NB4 (cell line): Measurements from ENCODE around the gene CDC27.
"Not testable (repeated sequence)": the region's sequence is repeated elsewhere in the genome, so short reads cannot be mapped to it uniquely, and the experiment has no call there.

ENCODE experiments used
- CTCF ChIP-seq: IDR thresholded peaks from one replicate; pipeline ENCODE4 v1.5.1; 2012; ENCODE audit warnings: low read depth, low read length
- MAX ChIP-seq: IDR thresholded peaks from 2 replicates; pipeline ENCODE4 v1.6.1; 2011; ENCODE audit warnings: low read depth, low read length
- MYC ChIP-seq: IDR thresholded peaks from 2 replicates; pipeline ENCODE4 v1.6.1; 2011; ENCODE audit warnings: low read depth, low read length
- POLR2A ChIP-seq: IDR thresholded peaks from 2 replicates; pipeline ENCODE4 v1.6.1; 2011; ENCODE audit warnings: mild to moderate bottlenecking; ENCODE audit not compliant: insufficient read length; ENCODE audit errors: extremely low read depth

DNA sequence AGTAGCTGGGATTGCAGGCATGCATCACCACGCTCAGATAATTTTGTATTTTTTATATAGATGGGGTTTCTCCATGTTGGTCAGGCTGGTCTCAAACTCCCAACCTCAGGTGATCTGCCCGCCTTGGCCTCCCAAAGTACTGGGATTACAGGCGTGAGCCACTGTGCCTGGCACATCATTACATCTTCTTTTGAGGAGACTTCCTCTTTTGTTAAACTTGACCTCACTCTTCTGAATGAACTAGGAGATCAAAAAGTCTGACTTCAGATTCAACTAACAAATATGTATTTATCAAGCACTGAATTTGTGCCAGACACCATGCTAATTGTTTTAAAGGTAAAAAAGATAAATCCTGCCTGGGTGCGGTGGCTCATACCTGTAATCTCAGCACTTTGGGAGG is 27.7 kb upstream of the CDC27 start:
- not testable (repeated sequence) for TF ChIP-seq CTCF, POLR2A, MAX, MYC
